ENCODE data around the gene BRPF3. TPM values are rescaled to one million over a fixed set of nuclear protein-coding genes. Genes with fewer than 3 reads are reported as not detected.

BRPF3 gene
- total RNA-seq, 3 donors from 2014 or later, result 74.8 to 84.6 (median 75.9) TPM

GRCh38 chr6:36263390-36264000, 67.0 kb downstream of the BRPF3 start:
- no peak for TF ChIP-seq CTCF (IDR thresholded peaks at IDR 0.05)
- intact Hi-C loops (cut with DNase I, micrococcal nuclease), result no loop called here
- no peaks in the 10 kb centered on the region for H3K36me3 ChIP-seq (ENCODE audit: low read depth)
- ATAC-seq (no peak), DNase-seq (no peak)
- peaks cover 3% of the 10 kb centered on the region for H3K9me3 ChIP-seq
- H3K4me1 ChIP-seq (ENCODE audit: low read depth), result no peaks in the 10 kb centered on the region
- H3K4me3 ChIP-seq, result no peak overlapping the region

GRCh38 chr6:36265744-36266143, 69.2 kb downstream of the BRPF3 start:
- no peak for ATAC-seq
- Histone ChIP-seq H3K9me3 (peaks cover 3% of the 10 kb centered on the region), H3K4me1 (ENCODE audit: low read depth) (no peaks in the 10 kb centered on the region), H3K4me3 (no peak overlapping the region), H3K36me3 (ENCODE audit: low read depth) (no peaks in the 10 kb centered on the region)
- TF ChIP-seq CTCF (IDR thresholded peaks at IDR 0.05), result no peak
- no peak for DNase-seq
- intact Hi-C loops (cut with DNase I, micrococcal nuclease), result no loop called here

DNA sequence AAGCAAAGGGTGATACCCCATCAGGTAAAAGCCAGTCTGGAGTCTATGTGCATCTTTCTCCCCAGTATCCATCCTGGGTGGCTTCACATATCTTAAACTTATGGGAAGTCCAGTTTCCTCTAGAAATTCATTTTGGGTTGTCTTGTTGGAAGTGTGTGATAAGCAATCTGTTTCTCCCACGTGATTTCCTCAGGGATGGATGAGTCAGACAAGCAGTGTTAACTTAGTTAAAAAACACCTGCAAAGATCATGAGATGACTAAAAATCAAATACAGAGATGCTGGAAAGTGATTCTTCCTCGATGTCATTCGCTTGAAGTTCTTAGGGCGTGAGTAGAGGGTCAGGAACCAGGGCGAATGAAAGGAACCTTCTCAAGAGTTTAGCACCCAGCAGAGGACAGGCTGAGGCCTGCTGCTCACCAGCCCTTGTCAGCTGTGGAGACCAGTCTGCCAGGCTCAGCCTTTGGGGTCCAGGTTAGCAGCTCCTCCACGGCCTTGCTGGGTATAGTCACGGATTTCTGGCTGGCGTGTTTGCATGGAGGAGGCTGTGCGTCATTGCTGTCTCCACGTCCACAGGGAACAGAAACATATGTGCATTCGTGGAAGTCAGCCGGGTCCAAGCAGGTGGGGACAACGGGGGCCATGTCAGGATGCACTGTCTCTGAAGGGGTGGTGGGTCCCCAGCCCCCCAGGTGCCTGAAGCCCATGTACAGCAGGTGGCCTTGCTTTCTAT, 70.5 kb downstream of the BRPF3 start:
- DNase-seq (no peak), ATAC-seq (no peak)
- Histone ChIP-seq H3K4me1 (ENCODE audit: low read depth) (no peaks in the 10 kb centered on the region), H3K36me3 (ENCODE audit: low read depth) (no peaks in the 10 kb centered on the region), H3K9me3 (peaks cover 3% of the 10 kb centered on the region), H3K4me3 (no peak overlapping the region)
- no peak for TF ChIP-seq CTCF (IDR thresholded peaks at IDR 0.05)
- intact Hi-C loops (cut with DNase I, micrococcal nuclease), result no loop called here

DNA sequence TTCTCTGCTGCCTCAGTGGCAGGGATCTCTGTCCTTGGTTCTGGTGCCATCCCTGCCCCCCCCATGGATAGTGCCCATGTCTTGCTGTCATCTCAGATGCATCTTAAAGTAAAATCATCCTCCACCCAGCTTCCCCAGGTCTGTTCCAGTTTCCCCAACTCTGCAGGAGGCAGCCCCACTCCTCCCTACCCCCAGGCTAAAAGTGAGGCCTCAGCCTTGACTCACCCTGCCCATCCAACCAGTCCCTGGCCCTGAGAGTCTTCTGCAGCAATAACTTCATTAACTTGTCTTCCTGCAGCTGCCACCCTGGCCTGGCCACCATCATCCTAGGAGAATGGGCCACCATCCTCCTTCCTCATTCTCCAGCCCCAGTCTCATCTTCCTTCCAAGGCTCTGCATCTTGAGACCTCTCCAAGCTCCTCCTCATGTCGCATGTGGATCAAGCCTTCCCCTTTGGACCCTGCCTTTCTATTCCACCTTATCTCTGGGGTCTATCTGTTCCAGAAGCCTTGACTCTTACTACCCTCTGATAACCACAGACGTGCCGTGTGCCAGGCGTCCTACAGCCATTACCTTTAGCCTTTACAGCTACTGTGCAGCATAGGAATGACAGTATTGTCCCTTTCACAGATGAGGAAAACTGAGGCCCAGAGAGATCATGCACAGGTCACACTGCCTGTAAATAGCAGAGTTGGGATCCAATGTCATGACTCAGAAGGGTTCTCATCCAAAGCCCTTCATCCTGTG, 71.4 kb downstream of the BRPF3 start:
- no peak overlapping the region for H3K4me3 ChIP-seq
- DNase-seq (no peak), ATAC-seq (no peak)
- no peak for TF ChIP-seq CTCF (IDR thresholded peaks at IDR 0.05)
- intact Hi-C loops (cut with DNase I, micrococcal nuclease), result no loop called here
- H3K9me3 ChIP-seq, result peaks cover 3% of the 10 kb centered on the region
- H3K36me3 ChIP-seq (ENCODE audit: low read depth), result no peaks in the 10 kb centered on the region
- H3K4me1 ChIP-seq (ENCODE audit: low read depth), result no peaks in the 10 kb centered on the region

DNA sequence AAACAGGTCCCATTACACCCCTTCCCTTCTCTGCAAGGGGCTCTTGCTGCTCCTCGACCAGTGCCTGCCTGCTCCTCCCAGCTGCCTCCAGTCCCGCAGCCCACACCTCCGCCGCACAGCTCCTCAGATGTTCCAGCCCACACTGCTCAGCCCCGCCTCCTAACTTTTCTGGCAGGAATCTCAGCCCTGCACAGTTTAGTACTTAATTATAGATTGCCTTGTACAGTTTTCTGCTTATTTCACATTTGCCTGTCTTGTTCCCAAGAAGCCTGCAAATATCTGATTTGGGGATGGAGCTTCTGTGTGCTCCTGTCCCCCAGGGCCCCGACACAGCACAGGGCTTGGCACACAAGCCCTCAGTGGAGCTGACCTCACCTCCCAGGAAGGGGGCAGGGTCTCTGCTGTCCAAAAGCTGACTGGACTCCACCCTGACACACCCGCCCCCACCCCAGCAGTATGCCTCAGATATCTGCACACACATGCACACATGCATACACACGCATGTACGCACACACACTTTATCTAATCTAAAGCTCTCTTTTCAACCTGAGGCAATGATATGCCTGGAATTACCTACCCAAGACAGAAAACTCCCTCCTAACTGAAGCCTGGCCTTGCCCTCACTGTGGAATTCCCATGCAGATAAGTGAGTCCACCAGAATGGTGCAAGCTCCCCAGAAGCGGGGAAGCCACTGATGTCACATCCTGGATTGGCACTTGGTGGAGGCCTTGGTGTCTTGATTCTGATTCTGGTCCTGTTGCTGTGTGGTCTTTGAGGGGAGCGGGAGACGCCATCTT, 72.1 kb downstream of the BRPF3 start:
- intact Hi-C loops (cut with DNase I, micrococcal nuclease), result no loop called here
- Histone ChIP-seq H3K4me3 (no peak overlapping the region), H3K9me3 (peaks cover 3% of the 10 kb centered on the region), H3K36me3 (ENCODE audit: low read depth) (no peaks in the 10 kb centered on the region), H3K4me1 (ENCODE audit: low read depth) (no peaks in the 10 kb centered on the region)
- TF ChIP-seq CTCF (IDR thresholded peaks at IDR 0.05), result no peak
- DNase-seq (peak in 1 of 3 donors; percentile 29), ATAC-seq (peak; percentile 53)

Data from mucosa of descending colon (tissue), 3 donors.